ENCODE data around the gene UBE2D1.

Gene UBE2D1

DNA sequence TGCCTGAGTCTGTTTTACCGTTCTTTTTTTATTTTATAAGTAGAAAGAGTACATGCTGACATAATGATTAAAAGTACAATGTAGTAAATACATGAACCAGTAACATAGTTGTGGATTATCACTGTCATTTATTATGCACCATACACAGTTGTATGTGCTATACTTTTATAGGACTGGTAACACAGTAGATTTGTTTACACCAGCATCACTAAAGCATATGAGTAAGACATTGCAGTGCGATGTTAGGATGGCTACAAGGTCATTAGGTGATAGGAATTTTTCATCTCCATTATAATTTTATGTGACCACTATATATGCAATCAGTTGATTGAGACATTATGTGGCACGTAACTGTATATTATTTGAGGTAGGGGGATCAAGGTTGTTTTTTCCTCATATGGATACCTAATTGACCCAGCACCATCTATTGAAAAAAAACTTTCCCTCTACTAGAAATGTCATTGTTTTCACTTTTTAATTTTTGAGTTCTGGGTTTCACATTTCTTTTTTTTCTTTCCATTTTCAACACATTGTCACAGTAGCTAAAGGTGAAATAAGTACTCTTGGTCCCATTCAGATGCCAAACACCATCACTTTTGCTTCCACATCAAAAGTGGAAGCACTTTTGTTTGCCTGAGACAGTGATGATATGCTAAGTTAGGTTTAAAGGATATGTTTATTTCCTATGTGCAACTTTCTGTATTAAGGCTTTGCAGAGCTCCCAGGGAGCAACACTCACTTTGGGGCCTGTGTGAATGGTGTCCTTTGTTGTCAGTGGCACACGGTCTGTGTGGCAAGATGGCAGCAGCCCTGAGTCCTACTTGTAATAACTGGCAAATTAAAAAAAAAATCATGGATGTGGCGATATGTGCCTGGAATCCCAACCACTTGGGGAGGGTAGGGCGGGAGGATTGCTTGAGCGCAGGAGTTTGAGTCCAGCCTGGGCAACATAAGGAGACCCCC, 17.1 kb downstream of the UBE2D1 start:
- H3F3A ChIP-seq (ENCODE audit: control insufficient read depth, insufficient read depth), result no peaks in the 10 kb centered on the region
- H3K36me3 ChIP-seq (ENCODE audit: control insufficient read depth, low read length), result no peaks in the 10 kb centered on the region
- H4K20me1 ChIP-seq (ENCODE audit: control insufficient read depth, insufficient read depth, low read depth, low read length), result no peaks in the 10 kb centered on the region
- no peak overlapping the region for H3K4me2 ChIP-seq (ENCODE audit: low read length)
- H3K27me3 ChIP-seq (ENCODE audit: control insufficient read depth, low read length), result no peaks in the 10 kb centered on the region
- peaks cover 32% of the 10 kb centered on the region for H3K4me1 ChIP-seq (ENCODE audit: control insufficient read depth, low read length)
- peaks cover 46% of the 10 kb centered on the region for H3K79me2 ChIP-seq (ENCODE audit: control insufficient read depth, low read length)
- H3K4me3 ChIP-seq (ENCODE audit: low read length), result no peak overlapping the region
- no peak overlapping the region for H3K27ac ChIP-seq (ENCODE audit: low read depth, low read length)
- TF ChIP-seq EZH2phosphoT487 (IDR thresholded peaks at IDR 0.05; ENCODE audit: borderline replicate concordance, low read length), result no peak
- TF ChIP-seq, protein P1, sequence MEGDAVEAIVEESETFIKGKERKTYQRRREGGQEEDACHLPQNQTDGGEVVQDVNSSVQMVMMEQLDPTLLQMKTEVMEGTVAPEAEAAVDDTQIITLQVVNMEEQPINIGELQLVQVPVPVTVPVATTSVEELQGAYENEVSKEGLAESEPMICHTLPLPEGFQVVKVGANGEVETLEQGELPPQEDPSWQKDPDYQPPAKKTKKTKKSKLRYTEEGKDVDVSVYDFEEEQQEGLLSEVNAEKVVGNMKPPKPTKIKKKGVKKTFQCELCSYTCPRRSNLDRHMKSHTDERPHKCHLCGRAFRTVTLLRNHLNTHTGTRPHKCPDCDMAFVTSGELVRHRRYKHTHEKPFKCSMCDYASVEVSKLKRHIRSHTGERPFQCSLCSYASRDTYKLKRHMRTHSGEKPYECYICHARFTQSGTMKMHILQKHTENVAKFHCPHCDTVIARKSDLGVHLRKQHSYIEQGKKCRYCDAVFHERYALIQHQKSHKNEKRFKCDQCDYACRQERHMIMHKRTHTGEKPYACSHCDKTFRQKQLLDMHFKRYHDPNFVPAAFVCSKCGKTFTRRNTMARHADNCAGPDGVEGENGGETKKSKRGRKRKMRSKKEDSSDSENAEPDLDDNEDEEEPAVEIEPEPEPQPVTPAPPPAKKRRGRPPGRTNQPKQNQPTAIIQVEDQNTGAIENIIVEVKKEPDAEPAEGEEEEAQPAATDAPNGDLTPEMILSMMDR (IDR thresholded peaks at IDR 0.05; ENCODE audit: low read depth, low read length, poor library complexity, severe bottlenecking), result no peak
- H3K9me3 ChIP-seq (ENCODE audit: control insufficient read depth, insufficient read depth, low read length), result no peaks in the 10 kb centered on the region
- no peaks in the 10 kb centered on the region for H3K9me2 ChIP-seq (replicated peaks; ENCODE audit: control insufficient read depth, low read length)

DNA sequence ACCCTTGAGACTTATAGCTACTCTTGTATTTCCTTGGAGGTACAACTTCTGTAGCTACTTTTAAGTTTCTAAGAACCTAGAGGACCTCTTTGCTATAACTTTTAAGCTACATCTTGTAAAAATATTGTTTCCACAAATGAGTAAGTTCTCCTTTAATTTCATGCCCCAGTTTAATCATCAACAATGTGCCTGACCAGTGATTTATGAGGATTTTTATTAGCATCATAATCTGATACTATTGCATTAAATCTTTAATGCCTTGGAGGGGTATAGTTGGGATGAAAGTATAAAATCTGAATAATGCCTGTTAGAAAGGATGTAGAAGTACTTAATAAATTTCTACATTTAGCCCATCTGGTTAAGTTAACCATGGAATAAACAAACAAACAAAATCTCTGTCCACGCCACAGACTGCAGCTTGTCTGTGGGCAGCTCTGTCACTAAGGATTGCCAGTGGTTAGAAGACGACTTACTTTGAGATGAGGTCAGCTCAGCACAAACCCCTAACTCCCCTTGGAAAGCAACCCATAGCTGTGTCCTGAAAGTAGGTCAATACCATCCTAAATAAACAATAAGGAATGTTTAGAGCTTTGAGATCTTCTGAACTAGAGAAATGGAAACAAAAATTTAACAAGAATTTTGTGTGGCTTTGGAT, 18.3 kb downstream of the UBE2D1 start:
- Histone ChIP-seq H3K4me2 (ENCODE audit: low read length) (no peak overlapping the region), H3K9me2 (replicated peaks; ENCODE audit: control insufficient read depth, low read length) (no peaks in the 10 kb centered on the region), H3K4me1 (ENCODE audit: control insufficient read depth, low read length) (peaks cover 29% of the 10 kb centered on the region), H3K9me3 (ENCODE audit: control insufficient read depth, insufficient read depth, low read length) (no peaks in the 10 kb centered on the region), H4K20me1 (ENCODE audit: control insufficient read depth, insufficient read depth, low read depth, low read length) (no peaks in the 10 kb centered on the region), H3K4me3 (ENCODE audit: low read length) (no peak overlapping the region), H3K36me3 (ENCODE audit: control insufficient read depth, low read length) (no peaks in the 10 kb centered on the region), H3K27me3 (ENCODE audit: control insufficient read depth, low read length) (no peaks in the 10 kb centered on the region), H3F3A (ENCODE audit: control insufficient read depth, insufficient read depth) (no peaks in the 10 kb centered on the region), H3K79me2 (ENCODE audit: control insufficient read depth, low read length) (peaks cover 43% of the 10 kb centered on the region), H3K27ac (ENCODE audit: low read depth, low read length) (no peak overlapping the region)
- TF ChIP-seq, protein P1 (IDR thresholded peaks at IDR 0.05; ENCODE audit: low read depth, low read length, poor library complexity, severe bottlenecking), result no peak
- no peak for TF ChIP-seq EZH2phosphoT487 (IDR thresholded peaks at IDR 0.05; ENCODE audit: borderline replicate concordance, low read length)

DNA sequence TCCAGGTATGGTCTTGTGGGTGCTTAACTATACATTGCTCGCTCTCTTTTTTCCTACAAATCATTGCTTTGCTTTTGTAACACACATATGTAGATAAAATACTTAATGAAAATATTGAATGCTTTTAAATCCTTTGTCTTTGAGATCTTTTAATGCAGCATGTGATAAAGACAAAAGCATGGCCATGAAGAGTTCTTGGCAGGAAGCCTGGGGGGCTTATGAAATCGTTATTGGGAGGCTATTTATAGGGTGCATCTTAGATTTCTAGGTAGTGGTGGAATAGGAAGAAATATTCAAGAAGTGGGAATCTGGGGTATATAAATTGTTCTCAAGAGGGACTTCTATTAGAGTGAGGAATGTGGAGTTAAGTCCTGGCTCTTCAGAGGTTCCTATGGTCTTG, 21.9 kb downstream of the UBE2D1 start:
- no peak overlapping the region for H3K4me3 ChIP-seq (ENCODE audit: low read length)
- H3K4me2 ChIP-seq (ENCODE audit: low read length), result no peak overlapping the region
- no peaks in the 10 kb centered on the region for H3F3A ChIP-seq (ENCODE audit: control insufficient read depth, insufficient read depth)
- peaks cover 3% of the 10 kb centered on the region; the same call in 1 of the 2 replicates for H3K36me3 ChIP-seq (ENCODE audit: control insufficient read depth, low read length)
- peaks cover 16% of the 10 kb centered on the region for H3K4me1 ChIP-seq (ENCODE audit: control insufficient read depth, low read length)
- H3K79me2 ChIP-seq (ENCODE audit: control insufficient read depth, low read length), result peaks cover 19% of the 10 kb centered on the region
- no peaks in the 10 kb centered on the region for H3K9me2 ChIP-seq (replicated peaks; ENCODE audit: control insufficient read depth, low read length)
- TF ChIP-seq EZH2phosphoT487 (IDR thresholded peaks at IDR 0.05; ENCODE audit: borderline replicate concordance, low read length), result no peak
- TF ChIP-seq, protein P1 (IDR thresholded peaks at IDR 0.05; ENCODE audit: low read depth, low read length, poor library complexity, severe bottlenecking), result no peak
- no peaks in the 10 kb centered on the region for H3K27me3 ChIP-seq (ENCODE audit: control insufficient read depth, low read length)
- H3K9me3 ChIP-seq (ENCODE audit: control insufficient read depth, insufficient read depth, low read length), result no peaks in the 10 kb centered on the region
- H4K20me1 ChIP-seq (ENCODE audit: control insufficient read depth, insufficient read depth, low read depth, low read length), result no peaks in the 10 kb centered on the region
- H3K27ac ChIP-seq (ENCODE audit: low read depth, low read length), result no peak overlapping the region
